ENCODE results near the gene ZNF362. TPM values are rescaled to one million over a fixed set of nuclear protein-coding genes. Genes with fewer than 3 reads are reported as not detected.
"Not testable (repeated sequence)": the region's sequence is repeated elsewhere in the genome, so short reads cannot be mapped to it uniquely, and the experiment has no call there.

Gene ZNF362
- total RNA-seq, 4 donors from 2014 or later: 20.7 to 44.1 (median 26.7) TPM

- H3K27me3 ChIP-seq: no peaks in the 10 kb centered on the region
- H3K27ac ChIP-seq: no peak overlapping the region
- H3K4me1 ChIP-seq: no peaks in the 10 kb centered on the region
- H3K36me3 ChIP-seq: no peaks in the 10 kb centered on the region
- intact Hi-C loops (cut with DNase I): no loop called here
- DNase-seq: no peak
- H3K9me3 ChIP-seq: no peaks in the 10 kb centered on the region
- WGBS, 2 donors: 89 to 90% methylated on average over 2 of the region's 2 CpGs
- no peak for TF ChIP-seq POLR2A (IDR thresholded peaks at IDR 0.05)
- TF ChIP-seq CTCF (IDR thresholded peaks at IDR 0.05): no peak
- no peak overlapping the region for H3K4me3 ChIP-seq (replicated peaks in 1 of 3)
These were observed 19.8 kb upstream of the ZNF362 start for GRCh38 chr1:33236498-33236897.

DNA sequence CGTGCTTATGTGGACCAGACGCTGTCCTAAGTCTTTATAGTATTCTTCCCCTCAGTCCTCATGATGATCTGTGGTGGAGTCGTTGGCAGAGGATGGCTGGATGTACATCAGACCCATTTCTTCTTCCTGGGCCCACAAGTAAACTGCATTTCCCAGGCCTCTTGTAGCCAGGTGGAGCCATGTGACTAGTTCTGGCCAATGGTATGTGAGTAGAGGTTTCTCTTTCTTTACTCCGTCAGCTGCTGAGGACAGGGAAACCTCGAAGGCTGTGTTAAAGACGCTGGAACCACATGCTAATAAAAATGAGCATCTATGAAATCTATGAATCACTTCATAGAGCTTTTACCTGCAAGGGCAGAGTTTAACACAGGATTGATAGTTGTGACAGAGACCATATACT lies 18.7 kb upstream of the ZNF362 start:
- H3K9me3 ChIP-seq: no peaks in the 10 kb centered on the region
- H3K27me3 ChIP-seq: no peaks in the 10 kb centered on the region
- no peaks in the 10 kb centered on the region for H3K36me3 ChIP-seq
- intact Hi-C loops (cut with DNase I): no loop called here
- no peak overlapping the region for H3K27ac ChIP-seq
- TF ChIP-seq POLR2A (IDR thresholded peaks at IDR 0.05) (no peak), CTCF (IDR thresholded peaks at IDR 0.05) (no peak)
- no peak for DNase-seq
- WGBS, 2 donors: 85 to 96% methylated on average over 6 of the region's 6 CpGs
- no peak overlapping the region for H3K4me3 ChIP-seq (replicated peaks in 1 of 3)
- H3K4me1 ChIP-seq: no peaks in the 10 kb centered on the region

DNA sequence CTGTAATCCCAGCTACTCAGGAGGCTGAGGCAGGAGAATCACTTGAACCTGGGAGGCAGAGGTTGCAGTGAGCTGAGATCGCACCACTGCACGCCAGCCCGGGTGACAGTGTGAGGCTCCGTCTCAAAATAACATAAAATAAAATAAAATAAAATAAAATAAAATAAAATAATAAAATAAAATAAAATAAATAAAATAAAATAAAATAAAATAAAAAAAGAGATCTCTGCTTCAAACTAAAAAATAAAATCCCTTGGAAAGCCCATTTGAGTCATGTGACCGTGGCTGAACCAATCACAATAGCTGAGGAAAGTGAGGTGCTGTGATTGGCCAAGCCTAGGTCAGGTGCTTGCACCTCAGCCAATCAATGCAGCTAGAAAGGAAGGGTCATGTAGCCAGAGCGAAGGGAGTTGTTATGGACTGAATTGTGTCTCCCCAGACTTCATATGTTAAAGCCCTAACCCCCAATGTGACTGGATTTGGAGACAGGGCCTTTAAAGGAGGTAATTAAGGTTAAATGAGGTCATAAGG lies 18.0 kb upstream of the ZNF362 start:
- DNase-seq; H3K4me3 ChIP-seq (replicated peaks in 1 of 3); H3K36me3 ChIP-seq; H3K27ac ChIP-seq; H3K9me3 ChIP-seq; H3K27me3 ChIP-seq; H3K4me1 ChIP-seq; intact Hi-C loops (cut with DNase I): not testable (repeated sequence)
- 98% methylated on average over 6 of the region's 6 CpGs for WGBS, 2 donors

- intact Hi-C loops (cut with DNase I); H3K9me3 ChIP-seq; H3K36me3 ChIP-seq; H3K4me1 ChIP-seq; H3K4me3 ChIP-seq (replicated peaks in 1 of 3); DNase-seq; H3K27me3 ChIP-seq; H3K27ac ChIP-seq: not testable (repeated sequence)
- 78% methylated on average over 9 of the region's 9 CpGs for WGBS, 2 donors
These were observed 16.9 kb upstream of the ZNF362 start for GRCh38 chr1:33239410-33239809.

GRCh38 chr1:33241866-33242265 lies 14.4 kb upstream of the ZNF362 start:
- DNase-seq: no peak
- intact Hi-C loops (cut with DNase I): no loop called here
- no peak overlapping the region for H3K4me3 ChIP-seq (replicated peaks in 1 of 3)
- 81 to 82% methylated on average over 4 of the region's 4 CpGs for WGBS, 2 donors
- no peaks in the 10 kb centered on the region for H3K27me3 ChIP-seq
- no peak overlapping the region for H3K27ac ChIP-seq
- H3K9me3 ChIP-seq: no peaks in the 10 kb centered on the region
- TF ChIP-seq POLR2A (IDR thresholded peaks at IDR 0.05) (no peak), CTCF (IDR thresholded peaks at IDR 0.05) (no peak)
- no peaks in the 10 kb centered on the region for H3K4me1 ChIP-seq
- no peaks in the 10 kb centered on the region for H3K36me3 ChIP-seq

DNA sequence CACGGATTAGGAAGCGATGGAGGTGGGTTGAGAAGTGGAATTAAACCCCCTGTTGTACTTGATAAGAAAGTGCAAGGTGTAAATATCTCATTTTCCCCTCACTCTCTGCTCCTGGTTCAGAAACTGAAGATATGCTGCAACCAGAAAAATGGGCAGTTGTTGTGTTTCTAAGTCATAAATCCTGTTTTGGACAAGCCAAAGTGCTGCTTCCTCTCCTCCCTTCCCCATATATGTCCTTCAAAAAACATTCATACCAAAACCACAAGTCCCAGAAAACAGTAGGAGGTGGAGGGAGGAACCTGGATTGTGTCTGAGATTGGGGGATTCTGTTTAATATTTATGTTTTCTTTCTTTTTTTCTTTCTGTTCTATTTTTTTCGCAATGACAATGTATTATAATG lies 13.6 kb upstream of the ZNF362 start:
- no peak overlapping the region for H3K4me3 ChIP-seq (replicated peaks in 1 of 3)
- 46 to 50% methylated on average over 3 of the region's 3 CpGs for WGBS, 2 donors
- DNase-seq: no peak
- no peaks in the 10 kb centered on the region for H3K9me3 ChIP-seq
- no peaks in the 10 kb centered on the region for H3K27me3 ChIP-seq
- H3K36me3 ChIP-seq: no peaks in the 10 kb centered on the region
- intact Hi-C loops (cut with DNase I): no loop called here
- H3K4me1 ChIP-seq: no peaks in the 10 kb centered on the region
- TF ChIP-seq POLR2A (IDR thresholded peaks at IDR 0.05) (no peak), CTCF (IDR thresholded peaks at IDR 0.05) (no peak)
- no peak overlapping the region for H3K27ac ChIP-seq

All from thyroid gland (tissue), 4 donors.